HG02678 (cell line): Measurements from ENCODE around the gene RNF11.
"Not testable (repeated sequence)": the region's sequence is repeated elsewhere in the genome, so short reads cannot be mapped to it uniquely, and the experiment has no call there.

Experiments
- ATAC-seq: cut with Tn5 transposase; IDR thresholded peaks from one replicate; pipeline ENCODE4 v1.9.1; 2021; ENCODE audit warnings: mild to moderate bottlenecking, moderate library complexity; ENCODE audit not compliant: unreplicated experiment

The RNF11 gene, protein sequence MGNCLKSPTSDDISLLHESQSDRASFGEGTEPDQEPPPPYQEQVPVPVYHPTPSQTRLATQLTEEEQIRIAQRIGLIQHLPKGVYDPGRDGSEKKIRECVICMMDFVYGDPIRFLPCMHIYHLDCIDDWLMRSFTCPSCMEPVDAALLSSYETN

GRCh38 chr1:51235673-51236530 lies at the start of gene RNF11:
Gene RNF11 (plus strand): TSS chr1:51236273. CDS start chr1:51236757, 484 bp downstream.
- ATAC-seq: peak; percentile 86

DNA sequence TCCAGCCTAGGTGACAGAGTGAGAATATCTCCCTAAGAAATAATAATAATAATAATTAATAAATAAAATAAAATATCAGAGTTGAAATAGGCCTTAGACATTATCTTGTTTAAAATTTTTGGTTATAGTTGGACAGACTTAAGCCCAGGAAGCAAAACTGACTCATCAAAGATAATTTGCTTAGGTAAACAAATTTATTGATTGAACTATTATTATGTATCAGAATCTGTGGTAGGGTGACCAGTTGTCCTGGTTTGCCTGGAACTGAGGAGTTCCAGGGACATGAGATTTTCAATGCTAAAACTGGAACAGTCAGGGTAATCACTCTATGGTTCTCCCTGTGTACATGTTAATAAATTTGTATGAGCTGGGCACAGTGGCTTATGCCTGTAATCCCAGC lies 47.8 kb upstream of the RNF11 start:
- ATAC-seq: no peak

DNA sequence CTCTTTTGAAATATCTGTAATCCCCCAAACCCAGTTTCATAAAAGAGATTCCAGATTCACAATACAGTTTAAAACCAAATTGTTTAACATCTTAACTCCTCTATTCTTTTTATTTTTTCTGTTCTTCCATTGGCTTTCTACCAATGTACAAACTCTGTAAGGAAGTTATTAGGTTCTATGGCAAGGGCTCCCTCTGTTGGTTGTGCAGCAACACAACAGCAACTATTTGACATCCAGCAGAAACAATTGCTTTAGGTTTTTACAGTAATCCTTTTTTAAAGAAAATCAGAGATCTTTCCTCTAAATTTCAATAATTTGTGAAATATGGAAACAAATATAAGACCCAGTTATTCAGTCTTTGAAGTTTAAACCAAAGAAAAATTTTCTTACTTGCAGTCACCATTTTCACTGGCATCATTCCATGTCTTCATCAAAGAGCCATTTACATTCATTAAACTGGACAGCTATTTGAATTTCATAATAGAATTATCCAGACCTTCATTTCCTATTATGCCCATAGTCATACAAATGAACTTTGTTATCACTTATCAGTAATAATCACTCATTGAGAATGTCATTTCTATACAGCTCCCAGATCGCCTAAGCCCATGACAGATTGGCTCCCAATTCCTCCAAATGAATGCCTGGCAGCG lies 46.5 kb upstream of the RNF11 start:
- ATAC-seq: no peak

DNA sequence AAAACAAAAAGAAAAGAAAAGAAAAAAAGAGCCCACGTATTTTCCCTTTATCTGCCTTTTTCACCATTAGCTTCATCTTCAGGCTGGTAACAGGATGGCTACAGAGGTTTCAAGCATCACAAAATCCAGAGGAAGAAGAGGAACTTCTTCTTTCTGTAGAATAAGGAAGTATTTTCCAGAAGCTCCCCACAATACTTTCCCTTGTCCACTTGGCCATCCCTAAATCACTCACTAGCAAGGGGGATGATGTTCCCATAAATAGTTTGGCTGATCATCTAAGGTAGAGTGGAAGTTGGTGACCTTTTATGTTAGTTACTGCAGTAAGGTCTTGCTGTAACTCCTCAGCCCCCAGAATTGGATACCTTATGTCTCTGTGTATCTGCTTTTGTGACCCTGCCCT lies 45.1 kb upstream of the RNF11 start:
- no peak for ATAC-seq

GRCh38 chr1:51192213-51192843 lies 43.7 kb upstream of the RNF11 start:
- ATAC-seq: no peak

GRCh38 chr1:51193564-51193963 lies 42.5 kb upstream of the RNF11 start:
- no peak for ATAC-seq

DNA sequence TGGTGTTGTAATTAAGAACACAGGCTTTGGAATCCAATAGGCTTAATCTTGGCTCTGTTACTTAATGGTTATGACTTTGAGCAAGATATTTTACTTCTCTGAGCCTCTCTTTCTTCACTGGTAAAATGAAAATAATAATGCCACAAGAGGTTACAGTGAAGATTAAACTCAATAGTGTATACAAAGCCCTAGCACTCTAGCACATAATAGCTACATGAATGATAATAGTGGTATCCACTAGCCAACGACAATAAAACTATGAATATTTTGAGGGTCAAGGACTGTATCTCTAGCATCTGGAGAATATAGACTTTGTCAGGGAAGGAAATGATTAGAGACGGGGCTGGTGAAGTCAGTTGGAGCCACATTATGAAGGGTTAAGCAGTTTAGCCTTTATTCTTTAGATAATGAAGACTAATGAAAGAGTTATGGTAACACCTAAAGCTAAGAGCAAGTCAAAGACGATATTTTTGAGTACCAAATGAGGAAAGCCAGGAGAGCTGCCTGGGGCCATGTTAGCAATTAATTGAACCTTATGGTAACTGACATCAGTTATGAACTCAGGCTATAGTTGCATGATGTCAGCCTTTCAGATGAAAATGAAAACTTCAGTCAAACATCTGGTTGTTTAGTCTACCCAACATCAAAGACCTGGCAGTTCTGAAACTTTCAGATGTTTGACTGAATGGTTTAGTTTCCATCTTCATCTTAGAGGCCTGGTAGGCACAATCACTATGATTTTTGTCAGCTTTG lies 32.8 kb upstream of the RNF11 start:
- peak; percentile 91 for ATAC-seq

- no peak for ATAC-seq
Observed at GRCh38 chr1:51203874-51204245, 32.2 kb upstream of the RNF11 start.

DNA sequence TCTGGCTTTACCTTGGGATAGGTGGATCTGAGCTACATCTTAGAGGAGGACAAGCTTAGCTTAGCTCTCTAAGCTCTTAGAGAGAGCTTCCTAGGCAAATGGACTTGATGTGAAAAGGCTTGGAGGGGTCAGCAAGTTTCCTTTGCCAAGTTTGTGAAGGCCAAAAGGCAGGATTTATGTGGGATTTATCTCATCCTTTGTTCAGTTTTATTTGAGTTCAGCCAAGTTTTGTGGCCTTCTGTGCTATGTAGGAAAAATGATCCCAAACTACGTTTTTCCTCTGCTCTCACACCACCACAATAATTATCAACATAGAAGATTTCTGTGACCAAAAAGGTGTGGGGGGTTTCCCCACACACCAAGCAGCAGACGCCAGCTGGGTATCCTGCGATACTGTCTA lies 26.0 kb upstream of the RNF11 start:
- no peak for ATAC-seq

DNA sequence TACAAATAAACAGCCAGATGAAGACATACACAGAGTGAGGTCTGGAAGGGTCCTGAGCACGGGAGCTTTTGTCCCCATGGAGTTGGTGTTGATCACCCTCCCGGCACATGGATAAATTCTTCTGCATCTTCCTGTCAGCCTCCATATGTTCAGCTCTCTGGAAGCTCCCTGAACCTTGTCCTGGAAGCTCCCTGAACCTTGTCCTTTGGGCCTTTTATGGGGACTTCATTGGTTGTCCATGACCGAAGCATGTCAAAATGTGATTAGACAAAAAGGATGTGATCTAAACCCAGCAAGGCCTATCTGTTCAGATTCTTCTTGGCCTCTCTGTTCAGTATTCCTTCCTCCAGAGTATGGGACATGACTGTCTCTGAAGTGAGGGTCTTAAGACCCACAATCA lies 25.4 kb upstream of the RNF11 start:
- ATAC-seq: no peak

DNA sequence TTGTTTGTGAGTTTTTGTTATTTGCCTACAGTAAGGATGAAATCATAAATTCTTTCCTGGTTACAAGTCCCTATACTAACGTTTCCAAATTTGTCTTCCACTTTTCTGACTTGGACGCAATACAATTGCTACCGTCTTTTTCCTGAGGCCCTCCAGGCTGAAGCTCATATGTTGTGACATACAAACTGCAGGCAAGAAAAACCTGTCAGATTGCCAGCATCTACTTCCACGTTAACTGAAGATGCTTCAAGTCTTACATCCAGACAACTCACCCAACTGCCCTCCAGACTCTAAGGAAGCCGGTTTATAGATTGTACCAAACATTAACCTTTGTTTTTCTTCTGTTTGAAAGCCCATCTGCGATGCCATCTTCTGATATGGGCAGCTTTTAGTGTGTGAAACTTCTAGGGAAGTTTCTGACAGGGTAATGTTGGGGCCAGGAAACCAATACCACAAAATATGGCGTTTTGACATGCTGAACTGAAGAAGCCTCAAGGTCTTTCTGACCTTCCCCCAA lies 21.4 kb upstream of the RNF11 start:
- ATAC-seq: no peak

DNA sequence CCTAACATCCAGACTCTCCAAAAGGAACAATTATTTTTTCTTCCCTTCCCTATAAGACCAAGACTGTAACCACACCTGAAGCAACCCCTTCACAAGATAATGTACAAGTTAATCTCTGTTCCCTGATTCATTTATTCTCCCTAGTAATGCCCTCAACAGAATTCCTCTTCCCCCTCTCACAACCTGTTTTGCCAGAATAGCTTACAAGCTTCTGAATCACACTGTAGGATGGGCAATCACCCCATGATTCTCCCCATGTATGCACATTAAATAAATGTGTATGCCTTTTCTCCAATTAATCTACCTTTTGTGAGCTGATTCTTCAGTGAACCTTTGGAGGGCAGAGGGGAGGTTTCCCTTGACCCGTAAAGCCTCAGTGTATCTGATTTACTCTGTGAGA lies 20.9 kb upstream of the RNF11 start:
- no peak for ATAC-seq

DNA sequence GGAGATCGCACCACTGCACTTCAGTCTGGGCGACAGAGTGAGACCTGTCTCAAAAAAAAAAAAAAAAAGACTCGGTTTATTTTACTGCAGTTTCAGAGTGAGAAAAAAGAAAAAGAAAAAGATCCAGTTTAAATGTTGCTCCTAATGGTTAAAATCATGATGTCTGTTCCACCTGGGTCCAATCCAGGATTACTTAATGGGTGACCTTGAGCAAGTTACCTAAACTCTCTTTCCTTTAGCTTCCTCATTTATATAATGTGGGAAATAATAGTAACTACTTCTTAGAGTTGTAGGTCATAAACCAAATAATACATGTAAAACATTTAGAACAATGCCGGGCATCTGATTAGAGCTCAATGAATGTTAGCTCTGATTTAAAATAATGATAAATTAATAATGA lies 19.4 kb upstream of the RNF11 start:
- ATAC-seq: no peak

- ATAC-seq: no peak
Observed at GRCh38 chr1:51217101-51217500, 19.0 kb upstream of the RNF11 start.

GRCh38 chr1:51218570-51218969 lies 17.5 kb upstream of the RNF11 start:
- no peak for ATAC-seq

DNA sequence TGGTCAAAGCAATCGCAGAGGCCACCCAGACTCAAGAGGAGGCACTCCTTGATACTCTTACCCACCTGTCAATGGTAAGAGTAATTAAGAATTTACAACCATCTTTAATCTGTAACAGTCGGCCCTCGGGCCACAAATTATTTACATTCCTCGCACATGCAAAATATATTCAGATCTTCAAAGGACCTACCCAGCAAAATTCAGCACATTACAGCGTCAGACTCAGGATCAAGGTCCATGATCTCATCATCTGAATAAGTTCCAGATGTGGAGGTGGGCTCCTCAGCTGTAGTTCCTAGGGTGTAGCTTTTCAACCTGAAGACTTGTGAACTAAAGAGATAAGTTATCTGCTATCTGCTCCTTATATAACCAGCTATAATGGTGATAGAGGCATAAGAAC lies 17.1 kb upstream of the RNF11 start:
- no peak for ATAC-seq

DNA sequence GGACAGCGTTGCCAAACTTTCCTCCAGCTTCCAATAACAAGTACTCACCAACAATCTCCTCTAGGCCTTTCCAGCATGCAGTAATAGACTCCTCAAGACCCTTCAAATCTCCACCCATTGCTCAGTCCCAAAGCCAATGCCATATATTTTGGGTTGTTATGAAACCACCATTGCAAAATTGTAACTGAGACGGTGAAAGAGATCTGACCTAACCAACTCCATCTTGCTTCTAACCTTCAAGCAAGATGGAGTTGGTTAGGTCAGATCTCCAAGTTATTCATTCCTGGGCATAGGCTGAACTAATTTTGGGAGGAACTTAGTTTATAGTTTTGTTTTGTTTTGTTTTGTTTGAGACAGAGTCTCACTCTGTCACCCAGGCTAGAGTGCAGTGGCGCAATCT lies 14.5 kb upstream of the RNF11 start:
- ATAC-seq: not testable (repeated sequence)

GRCh38 chr1:51222136-51222787 lies 13.8 kb upstream of the RNF11 start:
- ATAC-seq: no peak

GRCh38 chr1:51222809-51223208 lies 13.3 kb upstream of the RNF11 start:
- no peak for ATAC-seq

GRCh38 chr1:51224255-51224654 lies 11.8 kb upstream of the RNF11 start:
- ATAC-seq: no peak
